Neural cell (in vitro differentiated cells): Measurements from ENCODE around the gene PKNOX2. TPM values are rescaled to one million over a fixed set of nuclear protein-coding genes. Genes with fewer than 3 reads are reported as not detected.

Experiments
- H2AFZ ChIP-seq: fragments of 200-600, 300-800 bp; sonication (generic), shearing (Covaris generic); 2 replicates; pipeline ENCODE4 v1.6.0; 2014; ENCODE audit warnings: low read depth, mild to moderate bottlenecking, antibody characterized with exemption, low read length, moderate library complexity
- H3F3A ChIP-seq: fragments of 200-600 bp; shearing (Covaris generic); 2 replicates; pipeline ENCODE4 v1.6.1; 2016; ENCODE audit warnings: mild to moderate bottlenecking, moderate library complexity, mixed read lengths, antibody characterized with exemption, low read length; ENCODE audit not compliant: insufficient read depth, poor library complexity, severe bottlenecking
- H3K27ac ChIP-seq: fragments of 200-600, 300-800 bp; sonication (generic), shearing (Covaris generic); 2 replicates; pipeline ENCODE4 v1.5.1; 2014; ENCODE audit warnings: mild to moderate bottlenecking, low read length, moderate library complexity
- H3K27me3 ChIP-seq: fragments of 300-800, 200-600 bp; sonication (generic), shearing (Covaris generic); 2 replicates; pipeline ENCODE4 v1.6.0; 2014; ENCODE audit warnings: mild to moderate bottlenecking, low read depth, low read length, moderate library complexity; ENCODE audit not compliant: insufficient read depth
- H3K36me3 ChIP-seq: fragments of 300-800, 200-600 bp; sonication (generic), shearing (Covaris generic); 2 replicates; pipeline ENCODE4 v1.5.1; 2014; ENCODE audit warnings: mild to moderate bottlenecking, antibody characterized with exemption, low read length, moderate library complexity; ENCODE audit not compliant: insufficient read depth
- H3K4me2 ChIP-seq: fragments of 300-800, 200-600 bp; sonication (generic), shearing (Covaris generic); 2 replicates; pipeline ENCODE4 v1.6.0; 2014; ENCODE audit warnings: mild to moderate bottlenecking, low read length
- H3K4me3 ChIP-seq: fragments of 300-800, 200-600 bp; sonication (generic), shearing (Covaris generic); 2 replicates; pipeline ENCODE4 v1.5.1; 2014; ENCODE audit warnings: mild to moderate bottlenecking, low read length, moderate library complexity
- H3K79me2 ChIP-seq: fragments of 200-600 bp; shearing (Covaris generic); replicated peaks from 2 replicates; pipeline ENCODE4 v1.6.0; 2014; ENCODE audit warnings: mild to moderate bottlenecking, low read length, moderate library complexity; ENCODE audit not compliant: insufficient read depth
- H3K9ac ChIP-seq: fragments of 300-800, 200-600 bp; sonication (generic), shearing (Covaris generic); 2 replicates; pipeline ENCODE4 v1.6.1; 2016; ENCODE audit warnings: mild to moderate bottlenecking, low read length, mixed read lengths
- H3K9me2 ChIP-seq: fragments of 200-600 bp; shearing (Covaris generic); 2 replicates; pipeline ENCODE4 v1.6.1; 2016; ENCODE audit warnings: mild to moderate bottlenecking, low read length, mixed read lengths; ENCODE audit not compliant: insufficient read depth
- H3K9me3 ChIP-seq: fragments of 200-600, 300-800 bp; sonication (generic), shearing (Covaris generic); 2 replicates; pipeline ENCODE4 v1.6.1; 2016; ENCODE audit warnings: mild to moderate bottlenecking, mixed run types, low read length, moderate library complexity, mixed read lengths
- H4K20me1 ChIP-seq: fragments of 200-600 bp; shearing (Covaris generic); 2 replicates; pipeline ENCODE4 v1.6.1; 2016; ENCODE audit warnings: mild to moderate bottlenecking, mixed run types; ENCODE audit not compliant: insufficient read depth
- CTCF ChIP-seq: fragments of 450-650 bp; IDR thresholded peaks from 2 replicates; pipeline ENCODE4 v1.5.1; 2014; ENCODE audit warnings: antibody characterized with exemption, mild to moderate bottlenecking, moderate library complexity; ENCODE audit not compliant: poor library complexity, severe bottlenecking
- EP300 ChIP-seq: fragments of 450-650 bp; conservative IDR thresholded peaks from 2 replicates; pipeline ENCODE4 v1.6.1; 2014; ENCODE audit warnings: antibody characterized with exemption, mild to moderate bottlenecking, moderate library complexity; ENCODE audit not compliant: poor library complexity, severe bottlenecking
- EZH2 ChIP-seq: fragments of 200-600, 300-800 bp; shearing (Covaris generic), sonication (generic); IDR thresholded peaks from 2 replicates; pipeline ENCODE4 v1.6.1; 2014; ENCODE audit warnings: antibody characterized with exemption, low read length, borderline replicate concordance, mild to moderate bottlenecking; ENCODE audit not compliant: insufficient read depth, poor library complexity, severe bottlenecking
- MXI1 ChIP-seq: fragments of 450-650 bp; conservative IDR thresholded peaks from 2 replicates; pipeline ENCODE4 v1.6.1; 2014; ENCODE audit warnings: antibody characterized with exemption, mild to moderate bottlenecking; ENCODE audit not compliant: poor library complexity, severe bottlenecking
- POLR2AphosphoS5 ChIP-seq: IDR thresholded peaks from 2 replicates; pipeline ENCODE4 v1.6.1; 2012
- RAD21 ChIP-seq: fragments of 450-650 bp; conservative IDR thresholded peaks from 2 replicates; pipeline ENCODE4 v1.6.1; 2014; ENCODE audit warnings: antibody characterized with exemption, mild to moderate bottlenecking, moderate library complexity
- SMC3 ChIP-seq: fragments of 450-650 bp; conservative IDR thresholded peaks from 2 replicates; pipeline ENCODE4 v1.6.1; 2014; ENCODE audit warnings: antibody characterized with exemption, mild to moderate bottlenecking, moderate library complexity; ENCODE audit not compliant: poor library complexity
- TAF1 ChIP-seq: IDR thresholded peaks from 2 replicates; pipeline ENCODE4 v1.6.1; 2012; ENCODE audit warnings: low read depth
- polyA plus RNA-seq: library from polyadenylated mRNA; depleted of rRNA; stranded (reverse); fragments of >200 nt; gene quantifications from 2 replicates; pipeline ENCODE4 v1.2.3, GENCODE V29; 2014
- TF ChIP-seq, protein P1 (sequence below): IDR thresholded peaks from 2 replicates; pipeline ENCODE4 v1.6.1; 2012; ENCODE audit warnings: borderline replicate concordance

The PKNOX2 gene
- polyA plus RNA-seq, 1 donor from 2014 or later = 0.99 TPM

- no peaks in the 10 kb centered on the region for H3K9me2 ChIP-seq
- H3K9me3 ChIP-seq = no peaks in the 10 kb centered on the region
- H3F3A ChIP-seq = peaks cover 13% of the 10 kb centered on the region
- H3K4me3 ChIP-seq = peak overlapping the region; percentile 97
- no peaks in the 10 kb centered on the region for H4K20me1 ChIP-seq
- peaks cover 31% of the 10 kb centered on the region for H3K79me2 ChIP-seq
- peak overlapping the region; percentile 92 for H3K27ac ChIP-seq
- H2AFZ ChIP-seq = peak overlapping the region; percentile 33
- H3K36me3 ChIP-seq = no peaks in the 10 kb centered on the region
- TF ChIP-seq MXI1 (peak; percentile 45), TAF1 (no peak), CTCF (no peak), EZH2 (no peak), RAD21 (no peak), SMC3 (peak; percentile 19), EP300 (no peak), POLR2AphosphoS5 (peak; percentile 20)
- TF ChIP-seq, protein P1, sequence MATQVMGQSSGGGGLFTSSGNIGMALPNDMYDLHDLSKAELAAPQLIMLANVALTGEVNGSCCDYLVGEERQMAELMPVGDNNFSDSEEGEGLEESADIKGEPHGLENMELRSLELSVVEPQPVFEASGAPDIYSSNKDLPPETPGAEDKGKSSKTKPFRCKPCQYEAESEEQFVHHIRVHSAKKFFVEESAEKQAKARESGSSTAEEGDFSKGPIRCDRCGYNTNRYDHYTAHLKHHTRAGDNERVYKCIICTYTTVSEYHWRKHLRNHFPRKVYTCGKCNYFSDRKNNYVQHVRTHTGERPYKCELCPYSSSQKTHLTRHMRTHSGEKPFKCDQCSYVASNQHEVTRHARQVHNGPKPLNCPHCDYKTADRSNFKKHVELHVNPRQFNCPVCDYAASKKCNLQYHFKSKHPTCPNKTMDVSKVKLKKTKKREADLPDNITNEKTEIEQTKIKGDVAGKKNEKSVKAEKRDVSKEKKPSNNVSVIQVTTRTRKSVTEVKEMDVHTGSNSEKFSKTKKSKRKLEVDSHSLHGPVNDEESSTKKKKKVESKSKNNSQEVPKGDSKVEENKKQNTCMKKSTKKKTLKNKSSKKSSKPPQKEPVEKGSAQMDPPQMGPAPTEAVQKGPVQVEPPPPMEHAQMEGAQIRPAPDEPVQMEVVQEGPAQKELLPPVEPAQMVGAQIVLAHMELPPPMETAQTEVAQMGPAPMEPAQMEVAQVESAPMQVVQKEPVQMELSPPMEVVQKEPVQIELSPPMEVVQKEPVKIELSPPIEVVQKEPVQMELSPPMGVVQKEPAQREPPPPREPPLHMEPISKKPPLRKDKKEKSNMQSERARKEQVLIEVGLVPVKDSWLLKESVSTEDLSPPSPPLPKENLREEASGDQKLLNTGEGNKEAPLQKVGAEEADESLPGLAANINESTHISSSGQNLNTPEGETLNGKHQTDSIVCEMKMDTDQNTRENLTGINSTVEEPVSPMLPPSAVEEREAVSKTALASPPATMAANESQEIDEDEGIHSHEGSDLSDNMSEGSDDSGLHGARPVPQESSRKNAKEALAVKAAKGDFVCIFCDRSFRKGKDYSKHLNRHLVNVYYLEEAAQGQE = peak; percentile 24
- H3K4me2 ChIP-seq = peak overlapping the region; percentile 95
- peak overlapping the region; percentile 95 for H3K9ac ChIP-seq
- no peaks in the 10 kb centered on the region for H3K27me3 ChIP-seq
Observed at GRCh38 chr11:125165111-125165842, 726 bp downstream of the PKNOX2 start.

DNA sequence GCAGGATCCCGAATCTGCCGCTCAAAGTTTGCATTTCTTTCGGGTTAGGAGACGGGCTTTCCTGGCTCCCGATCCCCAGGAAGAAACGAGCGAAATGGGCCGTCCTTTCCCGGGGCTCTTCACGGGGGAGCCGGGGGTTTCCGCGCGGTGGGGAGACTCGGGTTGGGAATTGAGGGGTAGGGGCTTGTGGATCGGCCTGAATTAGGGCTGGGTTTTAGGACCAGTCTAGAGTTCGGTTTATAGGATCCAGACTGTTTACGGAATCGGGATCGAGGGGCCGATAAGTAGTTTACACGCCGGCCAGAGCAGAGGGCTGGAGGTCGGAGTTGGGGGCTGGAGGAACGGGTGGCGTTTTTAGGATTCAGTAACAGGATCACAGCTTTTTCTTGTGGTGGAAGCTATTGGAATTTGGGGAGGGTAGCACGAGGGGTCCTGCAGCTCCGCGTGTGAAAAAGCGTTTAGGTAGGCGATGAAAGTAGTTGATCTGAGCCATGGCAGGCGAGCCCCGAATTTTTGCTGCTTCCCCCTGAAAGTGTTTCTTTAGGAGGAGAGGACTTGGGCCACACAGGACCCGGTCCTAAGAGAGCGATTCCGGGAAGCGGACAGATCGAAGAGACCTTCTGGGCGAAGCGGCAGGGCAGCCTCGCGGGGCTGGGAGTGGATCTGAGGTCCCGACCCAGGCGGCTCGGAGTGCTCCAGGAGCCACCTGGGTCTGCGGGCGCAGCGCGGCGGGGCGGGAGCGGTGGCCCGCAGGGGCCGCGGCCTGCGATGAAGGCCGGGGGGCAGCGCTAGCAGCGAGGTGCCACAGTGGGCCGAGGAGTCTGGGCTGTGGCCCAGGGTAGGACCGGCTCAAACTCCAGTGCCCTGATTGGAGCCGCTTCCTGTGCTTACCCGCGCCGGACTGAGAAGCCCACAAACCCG lies 1.6 kb downstream of the PKNOX2 start:
- TF ChIP-seq EP300 (no peak), TAF1 (peak; percentile 44), SMC3 (no peak), EZH2 (no peak), CTCF (no peak), RAD21 (no peak), MXI1 (peak; percentile 24), POLR2AphosphoS5 (peak; percentile 18)
- TF ChIP-seq, protein P1 = no peak
- H3K4me2 ChIP-seq = peak overlapping the region; percentile 95
- no peaks in the 10 kb centered on the region for H3K27me3 ChIP-seq
- peaks cover 38% of the 10 kb centered on the region for H3K79me2 ChIP-seq
- H3K9me3 ChIP-seq = no peaks in the 10 kb centered on the region
- no peaks in the 10 kb centered on the region for H3K9me2 ChIP-seq
- H3F3A ChIP-seq = peaks cover 13% of the 10 kb centered on the region
- peak overlapping the region; percentile 95 for H3K9ac ChIP-seq
- H3K36me3 ChIP-seq = no peaks in the 10 kb centered on the region
- H3K27ac ChIP-seq = peak overlapping the region; percentile 92
- H4K20me1 ChIP-seq = no peaks in the 10 kb centered on the region
- H3K4me3 ChIP-seq = peak overlapping the region; percentile 97
- H2AFZ ChIP-seq = no peak overlapping the region
